Kidney epithelial cell (primary cell): ENCODE data around the gene SLC5A10. TPM values are rescaled to one million over a fixed set of nuclear protein-coding genes. Genes with fewer than 3 reads are reported as not detected.

Experiments
- DNase-seq: peaks from one replicate; pipeline ENCODE4 v3.0.0-alpha.2; 2010; ENCODE audit warnings: low read depth
- H3K27me3 ChIP-seq: 2 replicates; pipeline ENCODE4 v1.6.0; 2011; ENCODE audit warnings: low read length; ENCODE audit not compliant: control insufficient read depth, insufficient read depth
- H3K36me3 ChIP-seq: 2 replicates; pipeline ENCODE4 v1.5.1; 2011; ENCODE audit warnings: low read length; ENCODE audit not compliant: control insufficient read depth, insufficient read depth
- H3K4me3 ChIP-seq: 2 replicates; pipeline ENCODE4 v1.5.1; 2011; ENCODE audit warnings: low read depth, mild to moderate bottlenecking, control low read depth, low read length
- CTCF ChIP-seq: IDR thresholded peaks from 2 replicates; pipeline ENCODE4 v1.5.1; 2011; ENCODE audit warnings: mild to moderate bottlenecking, moderate library complexity, low read length, control low read depth, inconsistent platforms; ENCODE audit not compliant: insufficient read depth, poor library complexity, severe bottlenecking
- total RNA-seq: library from RNA; depleted of rRNA; stranded (reverse); fragments of >200 nt; gene quantifications from 2 replicates; pipeline ENCODE4 v1.2.3, GENCODE V29; 2015

SLC5A10 gene
- total RNA-seq, 1 donor from 2014 or later = not detected

GRCh38 chr17:19009970-19010369 lies 58.0 kb downstream of the SLC5A10 start:
- no peaks in the 10 kb centered on the region for H3K27me3 ChIP-seq
- no peak for TF ChIP-seq CTCF
- H3K36me3 ChIP-seq = no peaks in the 10 kb centered on the region
- no peak for DNase-seq
- H3K4me3 ChIP-seq = no peak overlapping the region

- H3K27me3 ChIP-seq = no peaks in the 10 kb centered on the region
- no peaks in the 10 kb centered on the region for H3K36me3 ChIP-seq
- DNase-seq = no peak
- TF ChIP-seq CTCF = no peak
- H3K4me3 ChIP-seq = no peak overlapping the region
Observed at GRCh38 chr17:19010729-19011505, 59.0 kb downstream of the SLC5A10 start.

- DNase-seq = no peak
- no peak for TF ChIP-seq CTCF
Observed at GRCh38 chr17:19011581-19011980, 59.6 kb downstream of the SLC5A10 start.

GRCh38 chr17:19012171-19013080 lies 60.5 kb downstream of the SLC5A10 start:
- DNase-seq = no peak
- TF ChIP-seq CTCF = no peak
- no peak overlapping the region for H3K4me3 ChIP-seq
- H3K27me3 ChIP-seq = peaks cover 3% of the 10 kb centered on the region
- no peaks in the 10 kb centered on the region for H3K36me3 ChIP-seq

More at GRCh38 chr17:19011581-19011980, 59.6 kb downstream of the SLC5A10 start:
- peaks cover 2% of the 10 kb centered on the region for H3K27me3 ChIP-seq
- no peaks in the 10 kb centered on the region for H3K36me3 ChIP-seq
- H3K4me3 ChIP-seq = no peak overlapping the region

- H3K27me3 ChIP-seq = peaks cover 6% of the 10 kb centered on the region
- H3K4me3 ChIP-seq = no peak overlapping the region
- no peaks in the 10 kb centered on the region for H3K36me3 ChIP-seq
- no peak for DNase-seq
- no peak for TF ChIP-seq CTCF
Observed at GRCh38 chr17:19013226-19013625, 61.3 kb downstream of the SLC5A10 start.
